ENCODE data around the gene L3HYPDH. TPM values are rescaled to one million over a fixed set of nuclear protein-coding genes. Genes with fewer than 3 reads are reported as not detected.

L3HYPDH gene
- total and polyA plus RNA-seq, 2 of the 13 experiments (the other 11 are each of a cell fraction or from before 2014, with no cell fraction given): 30.5 to 36.6 TPM

DNA sequence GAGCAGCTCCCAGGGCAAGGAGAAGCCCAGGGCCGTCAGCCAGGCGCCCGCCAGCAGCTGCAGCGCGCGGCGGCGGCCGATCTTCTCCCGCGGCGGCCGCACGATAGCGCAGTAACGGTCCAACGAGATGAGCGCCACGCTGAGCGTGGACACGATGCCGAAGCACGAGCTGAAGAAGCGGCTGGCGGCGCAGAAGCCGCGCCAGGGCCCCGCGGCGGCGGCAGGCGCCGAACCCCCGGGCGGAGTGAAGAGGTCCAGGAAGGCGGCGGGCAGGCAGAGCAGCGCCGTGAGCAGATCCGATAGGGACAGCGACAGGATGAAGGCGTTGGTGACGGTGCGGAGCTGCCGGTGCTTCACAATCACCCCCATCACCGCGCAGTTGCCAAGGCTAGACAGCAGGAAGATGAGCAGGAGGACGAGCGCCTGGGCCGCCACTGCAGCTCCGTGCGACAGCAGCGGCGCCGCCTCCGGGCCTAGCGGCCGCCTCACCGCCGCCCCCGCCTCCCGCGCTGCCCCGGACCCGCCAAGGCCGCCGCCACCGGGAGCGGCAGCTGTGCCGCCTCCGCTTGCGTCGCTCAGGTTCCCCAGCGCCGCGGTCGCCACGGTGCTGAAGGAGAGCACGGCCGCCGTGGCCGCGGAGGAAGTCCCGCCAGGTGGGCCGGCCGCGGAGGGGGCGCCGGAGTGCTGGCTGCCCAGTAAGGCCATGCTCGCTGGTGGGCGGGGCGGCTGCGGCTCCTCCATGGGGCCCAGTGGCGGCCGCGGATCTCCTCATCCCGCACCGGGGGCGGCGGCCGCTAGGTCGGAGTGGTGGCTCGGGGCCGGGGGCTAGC is 19.5 kb downstream of the L3HYPDH start (continued):
- TF ChIP-seq, protein P1, sequence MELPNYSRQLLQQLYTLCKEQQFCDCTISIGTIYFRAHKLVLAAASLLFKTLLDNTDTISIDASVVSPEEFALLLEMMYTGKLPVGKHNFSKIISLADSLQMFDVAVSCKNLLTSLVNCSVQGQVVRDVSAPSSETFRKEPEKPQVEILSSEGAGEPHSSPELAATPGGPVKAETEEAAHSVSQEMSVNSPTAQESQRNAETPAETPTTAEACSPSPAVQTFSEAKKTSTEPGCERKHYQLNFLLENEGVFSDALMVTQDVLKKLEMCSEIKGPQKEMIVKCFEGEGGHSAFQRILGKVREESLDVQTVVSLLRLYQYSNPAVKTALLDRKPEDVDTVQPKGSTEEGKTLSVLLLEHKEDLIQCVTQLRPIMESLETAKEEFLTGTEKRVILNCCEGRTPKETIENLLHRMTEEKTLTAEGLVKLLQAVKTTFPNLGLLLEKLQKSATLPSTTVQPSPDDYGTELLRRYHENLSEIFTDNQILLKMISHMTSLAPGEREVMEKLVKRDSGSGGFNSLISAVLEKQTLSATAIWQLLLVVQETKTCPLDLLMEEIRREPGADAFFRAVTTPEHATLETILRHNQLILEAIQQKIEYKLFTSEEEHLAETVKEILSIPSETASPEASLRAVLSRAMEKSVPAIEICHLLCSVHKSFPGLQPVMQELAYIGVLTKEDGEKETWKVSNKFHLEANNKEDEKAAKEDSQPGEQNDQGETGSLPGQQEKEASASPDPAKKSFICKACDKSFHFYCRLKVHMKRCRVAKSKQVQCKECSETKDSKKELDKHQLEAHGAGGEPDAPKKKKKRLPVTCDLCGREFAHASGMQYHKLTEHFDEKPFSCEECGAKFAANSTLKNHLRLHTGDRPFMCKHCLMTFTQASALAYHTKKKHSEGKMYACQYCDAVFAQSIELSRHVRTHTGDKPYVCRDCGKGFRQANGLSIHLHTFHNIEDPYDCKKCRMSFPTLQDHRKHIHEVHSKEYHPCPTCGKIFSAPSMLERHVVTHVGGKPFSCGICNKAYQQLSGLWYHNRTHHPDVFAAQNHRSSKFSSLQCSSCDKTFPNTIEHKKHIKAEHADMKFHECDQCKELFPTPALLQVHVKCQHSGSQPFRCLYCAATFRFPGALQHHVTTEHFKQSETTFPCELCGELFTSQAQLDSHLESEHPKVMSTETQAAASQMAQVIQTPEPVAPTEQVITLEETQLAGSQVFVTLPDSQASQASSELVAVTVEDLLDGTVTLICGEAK (IDR thresholded peaks at IDR 0.05): no peak
- TF ChIP-seq, protein P1 (CRISPR knock-in tag; IDR thresholded peaks at IDR 0.05): no peak
- TF ChIP-seq, protein P2, sequence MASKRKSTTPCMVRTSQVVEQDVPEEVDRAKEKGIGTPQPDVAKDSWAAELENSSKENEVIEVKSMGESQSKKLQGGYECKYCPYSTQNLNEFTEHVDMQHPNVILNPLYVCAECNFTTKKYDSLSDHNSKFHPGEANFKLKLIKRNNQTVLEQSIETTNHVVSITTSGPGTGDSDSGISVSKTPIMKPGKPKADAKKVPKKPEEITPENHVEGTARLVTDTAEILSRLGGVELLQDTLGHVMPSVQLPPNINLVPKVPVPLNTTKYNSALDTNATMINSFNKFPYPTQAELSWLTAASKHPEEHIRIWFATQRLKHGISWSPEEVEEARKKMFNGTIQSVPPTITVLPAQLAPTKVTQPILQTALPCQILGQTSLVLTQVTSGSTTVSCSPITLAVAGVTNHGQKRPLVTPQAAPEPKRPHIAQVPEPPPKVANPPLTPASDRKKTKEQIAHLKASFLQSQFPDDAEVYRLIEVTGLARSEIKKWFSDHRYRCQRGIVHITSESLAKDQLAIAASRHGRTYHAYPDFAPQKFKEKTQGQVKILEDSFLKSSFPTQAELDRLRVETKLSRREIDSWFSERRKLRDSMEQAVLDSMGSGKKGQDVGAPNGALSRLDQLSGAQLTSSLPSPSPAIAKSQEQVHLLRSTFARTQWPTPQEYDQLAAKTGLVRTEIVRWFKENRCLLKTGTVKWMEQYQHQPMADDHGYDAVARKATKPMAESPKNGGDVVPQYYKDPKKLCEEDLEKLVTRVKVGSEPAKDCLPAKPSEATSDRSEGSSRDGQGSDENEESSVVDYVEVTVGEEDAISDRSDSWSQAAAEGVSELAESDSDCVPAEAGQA (IDR thresholded peaks at IDR 0.05; ENCODE audit: low read depth): no peak
- TF ChIP-seq, protein P2 (CRISPR knock-in tag; IDR thresholded peaks at IDR 0.05; ENCODE audit: borderline replicate concordance): no peak
- TF ChIP-seq EP300 (IDR thresholded peaks at IDR 0.05; ENCODE audit: low read depth in 2 of 2, low read length in 2 of 2) (no peak), EP300 (CRISPR knock-in tag; IDR thresholded peaks at IDR 0.05; ENCODE audit: borderline replicate concordance) (no peak), KLF16 (CRISPR knock-in tag; IDR thresholded peaks at IDR 0.05) (no peak; a peak in 1 of 4 replicates), SUZ12 (IDR thresholded peaks at IDR 0.05; ENCODE audit: low read depth, low read length) (no peak), HES4 (CRISPR knock-in tag; IDR thresholded peaks at IDR 0.05; ENCODE audit: borderline replicate concordance) (no peak)
- TF ChIP-seq, protein P3, sequence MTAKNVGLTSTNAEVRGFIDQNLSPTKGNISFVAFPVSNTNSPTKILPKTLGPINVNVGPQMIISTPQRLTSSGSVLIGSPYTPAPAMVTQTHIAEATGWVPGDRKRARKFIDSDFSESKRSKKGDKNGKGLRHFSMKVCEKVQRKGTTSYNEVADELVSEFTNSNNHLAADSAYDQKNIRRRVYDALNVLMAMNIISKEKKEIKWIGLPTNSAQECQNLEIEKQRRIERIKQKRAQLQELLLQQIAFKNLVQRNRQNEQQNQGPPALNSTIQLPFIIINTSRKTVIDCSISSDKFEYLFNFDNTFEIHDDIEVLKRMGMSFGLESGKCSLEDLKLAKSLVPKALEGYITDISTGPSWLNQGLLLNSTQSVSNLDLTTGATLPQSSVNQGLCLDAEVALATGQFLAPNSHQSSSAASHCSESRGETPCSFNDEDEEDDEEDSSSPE (CRISPR knock-in tag; IDR thresholded peaks at IDR 0.05): no peak; the same call in 1 of the 2 replicates
